Transverse colon (tissue), 3 donors: ENCODE data around the gene SLC16A13.
A peak's percentile ranks its signal among the peaks of the same experiment; 100 is the strongest.

ENCODE experiments used
- EP300 ChIP-seq: sonication (generic); formaldehyde crosslinking; IDR thresholded peaks from one replicate; pipeline ENCODE4 v1.6.1; 2017; ENCODE audit warnings: antibody characterized with exemption, low read depth
- TF ChIP-seq, protein P1 (sequence below), 5 experiments: fragments of 200-600 bp in 3 of 5; fragments of 450-650 bp in 2 of 5; sonication (generic) in 3 of 5; IDR thresholded peaks; 1 replicate in 2 of 5; 2 replicates in 3 of 5; pipeline ENCODE4 v1.5.1; 2016 to 2017; ENCODE audit warnings: antibody characterized with exemption in 5 of 5, inconsistent platforms in 3 of 5, mild to moderate bottlenecking in 2 of 5, moderate library complexity in 1 of 5

DNA sequence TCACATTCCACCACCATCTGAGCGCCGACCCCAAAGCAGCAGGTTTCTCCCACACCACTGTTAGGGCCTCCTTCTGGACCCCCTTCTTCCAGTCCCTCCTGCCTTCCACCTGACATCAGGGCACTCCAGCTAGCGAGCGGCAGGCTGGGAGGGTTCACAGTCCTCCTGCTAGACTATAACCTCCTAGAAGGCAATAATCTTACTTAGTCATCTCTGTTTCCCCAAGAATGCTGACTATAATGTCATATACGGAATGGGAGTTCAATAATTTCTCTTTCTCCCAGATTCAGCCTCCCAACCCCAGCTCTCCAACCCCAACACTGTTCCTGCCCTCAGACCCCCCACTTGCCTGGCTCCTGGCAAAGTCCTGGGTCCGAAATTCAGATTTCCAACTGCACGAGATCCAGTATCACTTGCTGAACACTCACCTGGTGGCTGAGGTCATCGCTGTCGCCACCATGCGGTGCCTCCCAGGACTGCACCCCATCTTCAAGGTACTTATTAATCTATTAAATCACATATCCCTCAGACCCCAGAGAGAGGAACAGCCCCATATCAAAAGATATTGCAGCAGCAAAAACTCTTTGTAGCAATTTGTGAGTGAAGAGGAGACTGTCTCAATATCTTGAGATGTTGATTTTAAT lies 34.4 kb upstream of the SLC16A13 start:
- TF ChIP-seq EP300 = no peak
- TF ChIP-seq, protein P1, sequence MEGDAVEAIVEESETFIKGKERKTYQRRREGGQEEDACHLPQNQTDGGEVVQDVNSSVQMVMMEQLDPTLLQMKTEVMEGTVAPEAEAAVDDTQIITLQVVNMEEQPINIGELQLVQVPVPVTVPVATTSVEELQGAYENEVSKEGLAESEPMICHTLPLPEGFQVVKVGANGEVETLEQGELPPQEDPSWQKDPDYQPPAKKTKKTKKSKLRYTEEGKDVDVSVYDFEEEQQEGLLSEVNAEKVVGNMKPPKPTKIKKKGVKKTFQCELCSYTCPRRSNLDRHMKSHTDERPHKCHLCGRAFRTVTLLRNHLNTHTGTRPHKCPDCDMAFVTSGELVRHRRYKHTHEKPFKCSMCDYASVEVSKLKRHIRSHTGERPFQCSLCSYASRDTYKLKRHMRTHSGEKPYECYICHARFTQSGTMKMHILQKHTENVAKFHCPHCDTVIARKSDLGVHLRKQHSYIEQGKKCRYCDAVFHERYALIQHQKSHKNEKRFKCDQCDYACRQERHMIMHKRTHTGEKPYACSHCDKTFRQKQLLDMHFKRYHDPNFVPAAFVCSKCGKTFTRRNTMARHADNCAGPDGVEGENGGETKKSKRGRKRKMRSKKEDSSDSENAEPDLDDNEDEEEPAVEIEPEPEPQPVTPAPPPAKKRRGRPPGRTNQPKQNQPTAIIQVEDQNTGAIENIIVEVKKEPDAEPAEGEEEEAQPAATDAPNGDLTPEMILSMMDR (IDR thresholded peaks at IDR 0.05) = peak in 4 of 5 experiments; percentile 21 to 27 (median 24)
